ENCODE data around the gene TRAPPC11.

DNA sequence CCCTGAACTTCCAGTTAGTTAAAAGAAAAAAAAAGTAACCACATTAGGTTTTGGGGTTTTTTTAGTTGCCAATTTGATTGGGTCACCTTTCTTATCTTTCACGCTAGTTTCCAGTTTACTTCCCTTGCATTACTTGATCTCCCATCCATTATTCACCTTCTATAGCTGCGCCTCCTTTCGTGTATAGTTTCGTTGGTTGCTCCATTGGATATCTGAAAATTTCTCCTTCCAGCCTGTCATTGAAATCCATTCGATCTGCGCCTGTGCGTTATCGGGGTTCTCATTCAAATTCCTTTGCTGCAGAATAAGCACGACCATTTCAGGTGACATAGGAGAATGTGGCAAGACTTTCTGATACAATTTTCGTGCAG is 764 bp downstream of the TRAPPC11 start:
- TF ChIP-seq CTCF (IDR thresholded peaks at IDR 0.05; ENCODE audit: poor library complexity, severe bottlenecking) (no peak), TAF1 (IDR thresholded peaks at IDR 0.05; ENCODE audit: low read depth) (no peak), EZH2 (IDR thresholded peaks at IDR 0.05; ENCODE audit: borderline replicate concordance, insufficient read depth, low read length, poor library complexity, severe bottlenecking) (no peak), EP300 (conservative IDR thresholded peaks at IDR 0.05; ENCODE audit: poor library complexity, severe bottlenecking) (no peak)
